Stimulated activated CD4-positive, alpha-beta T cell treated with anti-CD3 and anti-CD28 coated beads, Interleukin-2, amount 100 ng/mL, for 48 hours (primary cell): ENCODE data around the gene ZNF648.
"Not testable (repeated sequence)": the region's sequence is repeated elsewhere in the genome, so short reads cannot be mapped to it uniquely, and the experiment has no call there.

ENCODE experiments used
- DNase-seq, 2 donors: peaks; one replicate each; pipeline ENCODE4 v3.0.0-alpha.2; 2020

Gene ZNF648

GRCh38 chr1:182010800-182011370 is 50.6 kb downstream of the ZNF648 start:
- not testable (repeated sequence) for DNase-seq

GRCh38 chr1:182005398-182005797 is 56.1 kb downstream of the ZNF648 start:
- DNase-seq: not testable (repeated sequence)

- DNase-seq: no peak
Observed at GRCh38 chr1:182004601-182005000, 56.9 kb downstream of the ZNF648 start.
